Right ventricle myocardium superior (tissue), 1 donor: ENCODE results near the gene SCAMP3. TPM values are rescaled to one million over a fixed set of nuclear protein-coding genes. Genes with fewer than 3 reads are reported as not detected.
"Not testable (repeated sequence)": the region's sequence is repeated elsewhere in the genome, so short reads cannot be mapped to it uniquely, and the experiment has no call there.

Experiments
- ATAC-seq: fragments of 200-7000 bp; cut with Tn5 transposase; one replicate; pipeline ENCODE4 v1.9.1; 2020; ENCODE audit warnings: mild to moderate bottlenecking; ENCODE audit not compliant: poor library complexity
- DNase-seq: peaks from one replicate; pipeline ENCODE4 v3.0.0-alpha.2; 2020
- intact Hi-C: fragments of 100-400 bp; cut with DNase I; formaldehyde crosslinking; loops from one replicate; pipeline ENCODE4 v1.11.2; 2022
- total RNA-seq: library from RNA; stranded (reverse); fragmentation: NEBNext Ultra II Directional; extraction: Animal tissue kit (Norgen Biotek cat#: 25700); gene quantifications from one replicate; pipeline ENCODE4 v1.2.1, GENCODE V29; 2021
- donor health status: DM: no; HTN: yes; CAD: no; lungs with severe emphysema.

SCAMP3 gene
- total RNA-seq, 1 donor from 2014 or later: 56.8 TPM

- DNase-seq: no peak
- no peak for ATAC-seq
- intact Hi-C loops: no loop called here
Measured at GRCh38 chr1:155261493-155261851, 688 bp downstream of the SCAMP3 start.

GRCh38 chr1:155260276-155260675 lies 1.9 kb downstream of the SCAMP3 start:
- intact Hi-C loops: no loop called here
- ATAC-seq (no peak), DNase-seq (no peak)

DNA sequence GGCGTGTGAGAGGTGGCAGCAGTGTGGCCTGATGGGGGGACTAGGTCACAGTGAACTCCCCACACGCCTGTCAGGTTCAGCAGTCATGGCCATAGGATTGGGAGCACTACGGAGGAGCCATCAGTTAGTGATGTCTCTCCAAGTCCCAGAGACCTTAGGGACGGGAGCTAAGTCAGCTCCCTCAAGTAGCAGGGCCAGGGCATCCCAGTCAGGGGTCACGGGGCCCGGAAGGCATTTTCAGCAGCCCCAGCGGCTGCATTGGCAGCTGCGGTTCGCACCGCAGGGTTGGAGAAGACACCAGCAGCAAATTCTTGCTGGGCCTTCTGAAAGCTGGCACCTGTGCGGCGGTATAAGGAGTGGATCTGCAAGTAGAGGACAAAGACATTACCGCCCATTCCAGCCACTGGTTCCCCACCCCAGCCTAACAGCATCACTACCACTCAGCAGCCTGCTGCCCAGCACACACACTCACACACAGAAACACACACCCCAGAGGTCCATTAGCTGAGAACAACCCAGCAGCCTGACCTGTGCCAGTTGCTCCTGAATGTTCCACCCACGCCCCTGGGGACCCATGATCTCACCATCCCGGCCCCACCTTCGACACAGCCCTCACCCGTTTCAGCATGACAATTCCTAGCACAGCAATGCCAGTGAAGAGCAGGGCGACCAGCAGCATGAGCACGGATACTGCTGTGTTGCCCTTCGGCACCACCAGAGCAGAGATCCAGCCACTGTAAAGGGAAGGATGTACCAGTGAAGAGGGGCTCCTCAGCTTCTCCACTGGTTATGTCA lies 5.9 kb downstream of the SCAMP3 start:
- intact Hi-C loops: no loop called here
- DNase-seq (no peak), ATAC-seq (peak; percentile 8)

GRCh38 chr1:155255243-155256007 lies 6.7 kb downstream of the SCAMP3 start, which contains the start of gene ENTREP3:
Gene ENTREP3 (minus strand): TSS chr1:155255483. CDS start chr1:155254877, 606 bp downstream.
- ATAC-seq (peak; percentile 94), DNase-seq (peak; percentile 94)
- intact Hi-C loops: no loop called here

GRCh38 chr1:155254714-155255242 lies 7.4 kb downstream of the SCAMP3 start:
- intact Hi-C loops: loop anchor here (5.0 kb wide), 2 partner anchors 68 to 338 kb away; partner anchors contain the start of gene RUSC1
- peak; percentile 8 for ATAC-seq
- no peak for DNase-seq

GRCh38 chr1:155254228-155254713 lies 7.9 kb downstream of the SCAMP3 start:
- ATAC-seq (no peak), DNase-seq (no peak)

DNA sequence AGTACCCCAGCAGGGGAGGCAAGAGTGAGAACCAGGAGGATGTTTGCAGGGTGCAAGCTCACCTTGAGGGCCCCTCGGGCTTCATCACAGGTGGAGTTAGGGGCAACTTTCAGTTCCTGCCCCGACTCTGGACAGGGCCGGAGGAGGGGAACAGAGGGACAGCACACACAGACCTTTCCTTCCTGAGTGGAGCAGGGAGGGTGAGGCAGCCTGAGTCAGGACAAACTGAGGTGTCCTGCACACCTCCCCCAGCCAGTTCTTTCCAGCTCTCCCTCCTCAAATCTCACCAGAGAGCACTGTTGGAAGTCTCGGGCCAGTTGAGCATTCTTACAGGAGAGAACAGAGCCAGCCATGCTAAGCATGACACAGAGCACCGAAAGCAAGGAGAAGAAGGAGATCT lies 8.4 kb downstream of the SCAMP3 start:
- ATAC-seq: no peak
- intact Hi-C loops: loop anchor here (5.0 kb wide), 2 partner anchors 69 to 339 kb away; partner anchors contain the start of gene RUSC1

More at GRCh38 chr1:155254228-155254713, 7.9 kb downstream of the SCAMP3 start:
- intact Hi-C loops: loop anchor here (5.0 kb wide), 2 partner anchors 68 to 338 kb away; partner anchors contain the start of gene RUSC1

DNA sequence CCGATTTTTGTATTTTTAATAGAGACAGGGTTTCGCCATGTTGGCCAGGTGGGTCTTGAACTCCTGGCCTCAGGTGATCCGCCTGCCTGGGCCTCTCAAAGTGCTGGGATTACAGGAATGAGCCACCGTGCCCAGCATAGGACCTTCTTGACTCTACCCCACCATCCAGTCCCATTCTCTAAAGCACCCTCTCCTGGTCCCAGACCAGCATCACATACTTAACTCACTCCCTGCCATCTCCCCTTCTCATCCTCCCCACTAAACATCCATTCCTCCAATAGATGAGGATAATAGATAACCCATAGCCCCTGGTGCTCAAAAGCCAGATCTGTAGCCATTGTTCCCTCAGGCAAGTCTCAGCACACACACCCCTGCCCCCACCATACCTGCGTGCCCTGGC lies 9.0 kb downstream of the SCAMP3 start:
- intact Hi-C loops: loop anchor here (5.0 kb wide), 2 partner anchors 69 to 339 kb away; partner anchors contain the start of gene RUSC1
- ATAC-seq (no peak), DNase-seq (no peak)

More for the DNA sequence above, 8.4 kb downstream of the SCAMP3 start:
- DNase-seq: no peak

GRCh38 chr1:155251566-155251965 lies 10.6 kb downstream of the SCAMP3 start:
- intact Hi-C loops: loop anchor here (5.0 kb wide), 2 partner anchors 71 to 341 kb away; partner anchors contain the start of gene RUSC1
- no peak for DNase-seq
- no peak for ATAC-seq

- DNase-seq (peak; percentile 96), ATAC-seq (peak; percentile 87)
- intact Hi-C loops: loop anchor here (5.0 kb wide), 2 partner anchors 71 to 341 kb away; partner anchors contain the start of gene RUSC1
Measured at GRCh38 chr1:155250633-155251449, 11.3 kb downstream of the SCAMP3 start.

DNA sequence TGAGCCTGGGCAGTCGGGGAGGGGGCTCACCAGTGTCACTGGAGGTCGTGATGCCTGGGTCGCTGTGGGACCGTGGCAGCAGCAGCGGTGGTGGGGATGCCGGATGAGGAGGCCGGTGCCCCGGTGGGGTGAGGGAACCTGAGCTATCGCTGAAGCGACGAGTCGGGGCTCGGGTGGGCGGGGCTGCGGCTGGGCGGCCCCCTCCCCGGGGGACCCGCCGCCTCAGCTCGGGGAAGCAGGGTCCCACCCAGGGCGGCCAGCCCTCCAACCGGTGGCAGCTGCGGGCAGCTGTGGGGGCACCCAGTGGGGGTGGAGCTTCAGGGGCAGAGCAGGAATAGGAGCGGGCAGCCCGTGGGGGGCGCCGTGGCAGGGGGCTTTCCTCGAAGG lies 11.9 kb downstream of the SCAMP3 start:
- intact Hi-C loops: loop anchor here (5.0 kb wide), 2 partner anchors 72 to 342 kb away; partner anchors contain the start of gene RUSC1
- no peak for DNase-seq
- no peak for ATAC-seq

- no peak for DNase-seq
- ATAC-seq: no peak
- intact Hi-C loops: no loop called here
Measured at GRCh38 chr1:155247667-155248553, 14.2 kb downstream of the SCAMP3 start.

GRCh38 chr1:155246796-155247195 lies 15.4 kb downstream of the SCAMP3 start:
- intact Hi-C loops, DNase-seq, ATAC-seq: not testable (repeated sequence)

GRCh38 chr1:155245163-155245524 lies 17.0 kb downstream of the SCAMP3 start:
- ATAC-seq: no peak
- intact Hi-C loops: no loop called here
- no peak for DNase-seq

DNA sequence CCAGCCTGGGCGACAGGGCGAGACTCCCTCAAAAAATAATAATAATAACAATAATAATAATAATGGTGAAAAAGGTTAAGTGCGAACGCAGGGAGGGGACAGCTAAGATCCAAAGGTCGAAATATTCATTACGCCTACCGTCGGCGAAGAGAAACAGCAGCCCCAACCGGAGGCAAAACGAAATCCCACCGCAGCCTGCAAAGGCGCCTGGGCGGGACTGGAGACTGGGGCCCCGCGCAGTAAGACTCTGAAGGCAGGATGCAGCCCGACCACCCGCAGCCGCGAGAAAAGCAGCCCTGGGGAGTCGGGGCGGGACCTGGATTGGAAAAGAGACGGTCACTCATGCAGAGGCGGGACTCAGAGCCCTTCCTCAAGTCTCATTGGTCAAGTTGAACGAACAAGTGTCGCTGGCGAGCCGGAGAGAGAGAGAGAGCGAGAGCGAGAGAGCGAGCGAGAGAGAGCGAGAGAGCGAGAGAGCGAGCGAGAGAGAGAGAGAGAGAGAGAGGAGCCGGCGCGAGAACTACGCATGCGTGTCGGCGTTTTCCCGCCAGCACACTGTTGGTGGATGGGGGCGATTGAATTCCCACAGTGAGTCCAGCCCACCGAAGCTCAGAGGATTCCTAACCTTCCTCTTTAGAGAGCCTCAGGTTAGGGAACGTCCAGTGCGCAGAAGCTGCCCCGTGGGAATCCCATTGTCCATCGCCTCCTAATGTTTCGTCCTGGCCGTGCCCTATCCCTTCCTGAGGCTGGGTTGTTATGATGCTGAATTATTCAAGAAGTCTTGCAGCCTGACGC lies 17.6 kb downstream of the SCAMP3 start:
- ATAC-seq: peak; percentile 95
- DNase-seq: peak; percentile 97
- intact Hi-C loops: no loop called here

GRCh38 chr1:155242805-155243358 lies 19.3 kb downstream of the SCAMP3 start:
- intact Hi-C loops: no loop called here
- ATAC-seq: no peak
- no peak for DNase-seq
